SK-N-SH treated with all-trans-retinoic acid at 6 μM for 48 hours (cell line): Measurements from ENCODE around the gene SUSD3.

Experiments used
- ATAC-seq: fragments of 200-7000 bp; cut with Tn5 transposase; 3 replicates; pipeline ENCODE4 v1.9.1; 2020; ENCODE audit warnings: mild to moderate bottlenecking, moderate library complexity
- ARNTL ChIP-seq: fragments of 450-650 bp; formaldehyde crosslinking; IDR thresholded peaks from 2 replicates; pipeline ENCODE4 v1.5.0; 2020; ENCODE audit warnings: low read depth, mild to moderate bottlenecking, moderate library complexity, borderline replicate concordance
- BACH2 ChIP-seq: fragments of 250-450 bp; sonication (Bioruptor Pico); IDR thresholded peaks from 2 replicates; pipeline ENCODE4 v1.9.0; 2021; ENCODE audit warnings: mild to moderate bottlenecking, borderline replicate concordance
- CSDC2 ChIP-seq: fragments of 250-450 bp; sonication (Bioruptor Pico); IDR thresholded peaks from 2 replicates; pipeline ENCODE4 v1.5.0; 2020; ENCODE audit warnings: mild to moderate bottlenecking, moderate library complexity
- ESRRG ChIP-seq: fragments of 250-450 bp; sonication (Bioruptor Pico); IDR thresholded peaks from 2 replicates; pipeline ENCODE4 v1.6.1; 2021; ENCODE audit warnings: mild to moderate bottlenecking
- GLIS3 ChIP-seq: fragments of 250-450 bp; sonication (Bioruptor Pico); IDR thresholded peaks from 2 replicates; pipeline ENCODE4 v1.5.0; 2020; ENCODE audit warnings: mild to moderate bottlenecking, moderate library complexity
- ISL1 ChIP-seq: fragments of 250-450 bp; sonication (Bioruptor Pico); IDR thresholded peaks from 2 replicates; pipeline ENCODE4 v2.1.2; 2022; ENCODE audit warnings: mild to moderate bottlenecking, moderate library complexity
- PPARA ChIP-seq: fragments of 250-450 bp; sonication (Bioruptor Pico); IDR thresholded peaks from 2 replicates; pipeline ENCODE4 v1.5.0; 2020; ENCODE audit warnings: mild to moderate bottlenecking, borderline replicate concordance
- TOX ChIP-seq: fragments of 250-450 bp; sonication (Bioruptor Pico); IDR thresholded peaks from 2 replicates; pipeline ENCODE4 v1.8.0; 2021; ENCODE audit warnings: mild to moderate bottlenecking, moderate library complexity, borderline replicate concordance
- ZC3H10 ChIP-seq: fragments of 250-450 bp; sonication (Bioruptor Pico); IDR thresholded peaks from 2 replicates; pipeline ENCODE4 v1.5.1; 2021; ENCODE audit warnings: mild to moderate bottlenecking, moderate library complexity
- ZFP3 ChIP-seq: fragments of 250-450 bp; sonication (Bioruptor Pico); IDR thresholded peaks from 2 replicates; pipeline ENCODE4 v1.5.0; 2020; ENCODE audit warnings: mild to moderate bottlenecking, moderate library complexity
- ZFP30 ChIP-seq: fragments of 450-650 bp; formaldehyde crosslinking; IDR thresholded peaks from 2 replicates; pipeline ENCODE4 v1.5.0; 2022; ENCODE audit warnings: mild to moderate bottlenecking, moderate library complexity
- ZNF70 ChIP-seq: fragments of 450-650 bp; formaldehyde crosslinking; IDR thresholded peaks from 2 replicates; pipeline ENCODE4 v1.5.0; 2020; ENCODE audit warnings: mild to moderate bottlenecking, moderate library complexity
- ZNF8 ChIP-seq: fragments of 450-650 bp; formaldehyde crosslinking; IDR thresholded peaks from 2 replicates; pipeline ENCODE4 v1.5.0; 2020; ENCODE audit warnings: mild to moderate bottlenecking, moderate library complexity
- TF ChIP-seq, protein P1 (sequence below): fragments of 250-450 bp; sonication (Bioruptor Pico); IDR thresholded peaks from 2 replicates; pipeline ENCODE4 v1.8.0; 2021; ENCODE audit warnings: low read depth, mild to moderate bottlenecking, moderate library complexity, borderline replicate concordance
- TF ChIP-seq, protein P2 (sequence below): fragments of 250-450 bp; sonication (Bioruptor Pico); IDR thresholded peaks from 2 replicates; pipeline ENCODE4 v1.8.0; 2020; ENCODE audit warnings: mild to moderate bottlenecking, moderate library complexity, borderline replicate concordance
- TF ChIP-seq, protein P3 (sequence below): fragments of 250-450 bp; sonication (Bioruptor Pico); IDR thresholded peaks from 2 replicates; pipeline ENCODE4 v1.5.0; 2020; ENCODE audit warnings: mild to moderate bottlenecking, moderate library complexity
- TF ChIP-seq, protein P4 (sequence below): fragments of 250-450 bp; sonication (Bioruptor Pico); IDR thresholded peaks from 2 replicates; pipeline ENCODE4 v1.5.1; 2021; ENCODE audit warnings: mild to moderate bottlenecking, moderate library complexity
- TF ChIP-seq, protein P5 (sequence below): fragments of 250-450 bp; sonication (Bioruptor Pico); IDR thresholded peaks from 2 replicates; pipeline ENCODE4 v1.5.1; 2020; ENCODE audit warnings: low read depth, mild to moderate bottlenecking, moderate library complexity

SUSD3 gene

DNA sequence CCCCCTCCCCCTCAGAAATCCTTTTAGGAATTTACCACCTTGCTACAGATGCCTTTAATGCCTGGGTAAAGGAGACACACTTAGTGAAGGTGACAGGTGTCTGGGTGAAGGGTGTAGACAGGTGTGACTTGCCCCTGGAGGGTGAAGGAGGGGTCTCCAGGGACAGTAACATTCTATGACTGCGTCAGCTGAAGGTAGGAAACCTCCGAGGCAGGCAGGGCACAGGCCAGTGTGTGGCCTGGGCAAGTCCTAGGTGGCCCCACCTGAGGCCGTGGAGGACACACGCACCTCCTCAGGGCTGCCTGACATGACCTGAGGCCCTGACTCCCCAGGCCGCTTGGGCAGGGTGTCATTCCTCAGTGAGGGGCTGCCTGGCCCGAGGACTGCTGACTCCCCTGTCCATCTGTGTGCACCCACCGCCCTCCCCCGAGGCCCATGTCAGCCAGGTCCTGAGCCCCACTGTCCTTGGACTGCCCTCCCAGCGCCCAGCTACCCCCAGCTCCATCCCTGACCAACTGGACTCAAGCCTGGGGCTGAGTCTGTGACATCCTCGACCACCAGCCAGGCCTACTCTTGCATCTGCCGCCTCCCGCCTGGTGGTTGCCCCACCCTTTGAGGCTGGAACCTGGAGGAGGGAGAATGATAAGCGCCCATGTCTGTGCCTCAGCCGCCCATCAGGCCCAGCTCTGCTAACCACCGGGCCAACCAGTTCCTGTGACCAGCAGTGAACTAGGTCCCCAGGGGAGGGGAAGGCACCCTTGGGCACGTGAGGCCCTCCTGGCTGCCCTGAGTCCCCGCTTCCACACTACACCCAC is 55.9 kb downstream of the SUSD3 start:
- no peak for ATAC-seq
- TF ChIP-seq, protein P1, sequence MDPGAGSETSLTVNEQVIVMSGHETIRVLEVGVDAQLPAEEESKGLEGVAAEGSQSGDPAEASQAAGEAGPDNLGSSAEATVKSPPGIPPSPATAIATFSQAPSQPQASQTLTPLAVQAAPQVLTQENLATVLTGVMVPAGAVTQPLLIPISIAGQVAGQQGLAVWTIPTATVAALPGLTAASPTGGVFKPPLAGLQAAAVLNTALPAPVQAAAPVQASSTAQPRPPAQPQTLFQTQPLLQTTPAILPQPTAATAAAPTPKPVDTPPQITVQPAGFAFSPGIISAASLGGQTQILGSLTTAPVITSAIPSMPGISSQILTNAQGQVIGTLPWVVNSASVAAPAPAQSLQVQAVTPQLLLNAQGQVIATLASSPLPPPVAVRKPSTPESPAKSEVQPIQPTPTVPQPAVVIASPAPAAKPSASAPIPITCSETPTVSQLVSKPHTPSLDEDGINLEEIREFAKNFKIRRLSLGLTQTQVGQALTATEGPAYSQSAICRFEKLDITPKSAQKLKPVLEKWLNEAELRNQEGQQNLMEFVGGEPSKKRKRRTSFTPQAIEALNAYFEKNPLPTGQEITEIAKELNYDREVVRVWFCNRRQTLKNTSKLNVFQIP (CRISPR knock-in tag): no peak

DNA sequence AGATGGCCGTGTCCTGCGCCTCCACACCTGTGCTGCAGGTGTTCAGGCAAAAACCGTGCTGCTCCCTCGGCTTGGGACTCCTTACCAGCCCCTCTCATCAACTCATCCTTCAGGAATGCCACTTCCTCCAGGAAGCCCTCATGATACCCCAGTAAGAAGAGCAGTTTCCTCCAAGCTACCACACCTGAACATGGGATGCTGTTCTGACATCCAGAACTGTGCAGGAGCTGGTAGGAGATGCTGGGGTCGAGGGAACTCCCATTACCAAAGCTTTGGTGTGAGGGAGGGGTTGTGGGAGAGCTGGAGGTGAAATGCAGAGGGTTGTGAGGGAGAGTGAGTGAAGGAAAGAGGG is 56.5 kb downstream of the SUSD3 start:
- ATAC-seq: no peak
- TF ChIP-seq ZNF8 (CRISPR knock-in tag) (no peak), CSDC2 (CRISPR knock-in tag) (no peak), ISL1 (no peak), BACH2 (no peak), ZFP3 (CRISPR knock-in tag) (no peak), GLIS3 (CRISPR knock-in tag) (no peak), PPARA (CRISPR knock-in tag) (no peak), TOX (CRISPR knock-in tag) (no peak), ESRRG (CRISPR knock-in tag) (no peak), ZFP30 (CRISPR knock-in tag) (no peak), ARNTL (CRISPR knock-in tag) (no peak), ZNF70 (CRISPR knock-in tag) (no peak), ZC3H10 (CRISPR knock-in tag) (no peak)
- TF ChIP-seq, protein P2, sequence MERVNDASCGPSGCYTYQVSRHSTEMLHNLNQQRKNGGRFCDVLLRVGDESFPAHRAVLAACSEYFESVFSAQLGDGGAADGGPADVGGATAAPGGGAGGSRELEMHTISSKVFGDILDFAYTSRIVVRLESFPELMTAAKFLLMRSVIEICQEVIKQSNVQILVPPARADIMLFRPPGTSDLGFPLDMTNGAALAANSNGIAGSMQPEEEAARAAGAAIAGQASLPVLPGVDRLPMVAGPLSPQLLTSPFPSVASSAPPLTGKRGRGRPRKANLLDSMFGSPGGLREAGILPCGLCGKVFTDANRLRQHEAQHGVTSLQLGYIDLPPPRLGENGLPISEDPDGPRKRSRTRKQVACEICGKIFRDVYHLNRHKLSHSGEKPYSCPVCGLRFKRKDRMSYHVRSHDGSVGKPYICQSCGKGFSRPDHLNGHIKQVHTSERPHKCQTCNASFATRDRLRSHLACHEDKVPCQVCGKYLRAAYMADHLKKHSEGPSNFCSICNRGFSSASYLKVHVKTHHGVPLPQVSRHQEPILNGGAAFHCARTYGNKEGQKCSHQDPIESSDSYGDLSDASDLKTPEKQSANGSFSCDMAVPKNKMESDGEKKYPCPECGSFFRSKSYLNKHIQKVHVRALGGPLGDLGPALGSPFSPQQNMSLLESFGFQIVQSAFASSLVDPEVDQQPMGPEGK (CRISPR knock-in tag): no peak
- TF ChIP-seq, protein P3, sequence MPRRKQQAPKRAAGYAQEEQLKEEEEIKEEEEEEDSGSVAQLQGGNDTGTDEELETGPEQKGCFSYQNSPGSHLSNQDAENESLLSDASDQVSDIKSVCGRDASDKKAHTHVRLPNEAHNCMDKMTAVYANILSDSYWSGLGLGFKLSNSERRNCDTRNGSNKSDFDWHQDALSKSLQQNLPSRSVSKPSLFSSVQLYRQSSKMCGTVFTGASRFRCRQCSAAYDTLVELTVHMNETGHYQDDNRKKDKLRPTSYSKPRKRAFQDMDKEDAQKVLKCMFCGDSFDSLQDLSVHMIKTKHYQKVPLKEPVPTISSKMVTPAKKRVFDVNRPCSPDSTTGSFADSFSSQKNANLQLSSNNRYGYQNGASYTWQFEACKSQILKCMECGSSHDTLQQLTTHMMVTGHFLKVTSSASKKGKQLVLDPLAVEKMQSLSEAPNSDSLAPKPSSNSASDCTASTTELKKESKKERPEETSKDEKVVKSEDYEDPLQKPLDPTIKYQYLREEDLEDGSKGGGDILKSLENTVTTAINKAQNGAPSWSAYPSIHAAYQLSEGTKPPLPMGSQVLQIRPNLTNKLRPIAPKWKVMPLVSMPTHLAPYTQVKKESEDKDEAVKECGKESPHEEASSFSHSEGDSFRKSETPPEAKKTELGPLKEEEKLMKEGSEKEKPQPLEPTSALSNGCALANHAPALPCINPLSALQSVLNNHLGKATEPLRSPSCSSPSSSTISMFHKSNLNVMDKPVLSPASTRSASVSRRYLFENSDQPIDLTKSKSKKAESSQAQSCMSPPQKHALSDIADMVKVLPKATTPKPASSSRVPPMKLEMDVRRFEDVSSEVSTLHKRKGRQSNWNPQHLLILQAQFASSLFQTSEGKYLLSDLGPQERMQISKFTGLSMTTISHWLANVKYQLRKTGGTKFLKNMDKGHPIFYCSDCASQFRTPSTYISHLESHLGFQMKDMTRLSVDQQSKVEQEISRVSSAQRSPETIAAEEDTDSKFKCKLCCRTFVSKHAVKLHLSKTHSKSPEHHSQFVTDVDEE (CRISPR knock-in tag): no peak
- TF ChIP-seq, protein P1 (CRISPR knock-in tag): no peak
- TF ChIP-seq, protein P4, sequence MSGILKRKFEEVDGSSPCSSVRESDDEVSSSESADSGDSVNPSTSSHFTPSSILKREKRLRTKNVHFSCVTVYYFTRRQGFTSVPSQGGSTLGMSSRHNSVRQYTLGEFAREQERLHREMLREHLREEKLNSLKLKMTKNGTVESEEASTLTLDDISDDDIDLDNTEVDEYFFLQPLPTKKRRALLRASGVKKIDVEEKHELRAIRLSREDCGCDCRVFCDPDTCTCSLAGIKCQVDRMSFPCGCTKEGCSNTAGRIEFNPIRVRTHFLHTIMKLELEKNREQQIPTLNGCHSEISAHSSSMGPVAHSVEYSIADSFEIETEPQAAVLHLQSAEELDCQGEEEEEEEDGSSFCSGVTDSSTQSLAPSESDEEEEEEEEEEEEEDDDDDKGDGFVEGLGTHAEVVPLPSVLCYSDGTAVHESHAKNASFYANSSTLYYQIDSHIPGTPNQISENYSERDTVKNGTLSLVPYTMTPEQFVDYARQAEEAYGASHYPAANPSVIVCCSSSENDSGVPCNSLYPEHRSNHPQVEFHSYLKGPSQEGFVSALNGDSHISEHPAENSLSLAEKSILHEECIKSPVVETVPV (CRISPR knock-in tag): no peak
- TF ChIP-seq, protein P5, sequence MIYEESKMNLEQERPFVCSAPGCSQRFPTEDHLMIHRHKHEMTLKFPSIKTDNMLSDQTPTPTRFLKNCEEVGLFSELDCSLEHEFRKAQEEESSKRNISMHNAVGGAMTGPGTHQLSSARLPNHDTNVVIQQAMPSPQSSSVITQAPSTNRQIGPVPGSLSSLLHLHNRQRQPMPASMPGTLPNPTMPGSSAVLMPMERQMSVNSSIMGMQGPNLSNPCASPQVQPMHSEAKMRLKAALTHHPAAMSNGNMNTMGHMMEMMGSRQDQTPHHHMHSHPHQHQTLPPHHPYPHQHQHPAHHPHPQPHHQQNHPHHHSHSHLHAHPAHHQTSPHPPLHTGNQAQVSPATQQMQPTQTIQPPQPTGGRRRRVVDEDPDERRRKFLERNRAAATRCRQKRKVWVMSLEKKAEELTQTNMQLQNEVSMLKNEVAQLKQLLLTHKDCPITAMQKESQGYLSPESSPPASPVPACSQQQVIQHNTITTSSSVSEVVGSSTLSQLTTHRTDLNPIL (CRISPR knock-in tag): no peak

DNA sequence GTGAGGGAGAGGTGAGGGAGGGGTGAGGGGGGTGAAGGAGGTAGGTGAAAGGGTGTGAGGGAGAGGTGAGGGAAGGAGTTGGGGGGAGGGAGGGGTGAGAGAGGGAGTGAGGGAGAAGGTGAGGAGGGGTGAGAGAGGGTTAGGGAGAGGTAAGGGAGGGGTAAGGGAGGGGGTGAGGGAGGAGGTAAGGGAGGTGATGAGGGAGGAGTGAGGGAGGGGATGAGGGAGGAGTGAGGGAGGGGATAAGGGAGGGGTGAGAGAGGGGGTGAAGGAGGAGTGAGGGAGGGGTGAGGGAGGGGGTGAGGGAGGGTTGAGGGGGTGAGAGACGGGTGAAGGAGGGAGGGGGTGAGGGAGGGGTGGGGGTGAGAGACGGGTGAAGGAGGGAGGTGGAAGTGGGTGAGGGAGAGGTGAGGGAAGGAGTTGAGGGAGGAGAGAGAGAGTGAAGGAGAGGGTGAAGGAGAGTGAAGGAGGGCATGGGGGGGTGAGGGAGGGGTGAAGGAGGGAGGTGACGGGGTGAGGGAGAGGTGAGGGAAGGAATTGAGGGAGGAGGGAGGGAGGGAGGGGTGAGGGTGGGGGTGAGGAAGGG is 57.1 kb downstream of the SUSD3 start:
- ATAC-seq: no peak
- TF ChIP-seq ARNTL (CRISPR knock-in tag) (no peak), TOX (CRISPR knock-in tag) (no peak), CSDC2 (CRISPR knock-in tag) (no peak), ZC3H10 (CRISPR knock-in tag) (no peak), PPARA (CRISPR knock-in tag) (no peak)
- TF ChIP-seq, protein P5 (CRISPR knock-in tag): no peak
- TF ChIP-seq, protein P3 (CRISPR knock-in tag): no peak
